Iris pigment epithelial cell (primary cell): ENCODE measurements around the gene TMEM135.
"Not testable (repeated sequence)": the region's sequence is repeated elsewhere in the genome, so short reads cannot be mapped to it uniquely, and the experiment has no call there.

Experiments
- DNase-seq: peaks from one replicate; pipeline ENCODE4 v3.0.0-alpha.2; 2011; ENCODE audit warnings: low read depth

TMEM135 gene

DNA sequence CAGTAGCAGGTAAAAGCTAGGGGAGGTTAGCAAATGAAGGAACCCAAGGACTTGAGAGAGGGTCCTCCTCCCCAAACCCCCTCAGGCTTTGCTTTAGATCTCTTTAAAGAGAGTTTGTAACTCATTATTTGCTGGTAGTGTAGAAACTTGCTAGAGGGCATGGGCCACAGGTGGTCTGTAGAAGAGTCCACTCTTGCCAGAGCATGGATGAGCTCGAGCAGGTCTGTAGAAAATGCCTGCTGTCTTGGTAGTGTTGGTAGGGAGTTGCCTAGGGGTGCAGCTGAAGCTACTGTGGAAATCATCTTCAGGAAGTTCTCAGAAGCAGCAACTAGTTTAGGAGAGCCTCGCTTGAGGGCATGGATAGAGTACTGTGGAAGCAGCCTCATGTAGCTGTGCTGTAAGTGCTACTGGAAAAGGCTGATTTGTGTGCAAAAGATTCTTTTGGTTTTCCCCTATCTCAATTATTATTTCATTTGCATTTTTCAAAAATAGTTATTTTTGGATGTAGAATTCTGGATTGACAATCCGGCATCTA lies 104.3 kb downstream of the TMEM135 start:
- DNase-seq, result no peak

DNA sequence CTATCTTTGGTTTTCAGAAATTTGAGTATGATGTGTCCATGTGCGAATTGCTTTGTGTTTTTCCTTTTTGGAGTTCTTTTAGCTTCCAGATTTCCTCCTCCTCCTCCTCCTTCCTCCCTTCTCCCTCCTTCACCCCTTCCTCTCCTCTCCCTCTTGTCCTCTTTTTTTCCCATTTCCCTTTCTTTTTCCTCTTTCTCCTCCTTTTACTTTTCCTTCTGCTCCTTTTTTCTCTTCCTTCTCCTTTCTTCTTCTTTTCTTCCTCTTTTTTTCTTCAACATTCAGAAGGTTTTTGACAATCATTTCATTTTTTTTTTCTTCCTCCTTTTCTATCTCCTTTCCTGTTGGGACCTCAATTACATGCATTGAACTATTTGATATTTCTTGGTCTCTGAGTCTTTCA lies 104.9 kb downstream of the TMEM135 start:
- no peak for DNase-seq

DNA sequence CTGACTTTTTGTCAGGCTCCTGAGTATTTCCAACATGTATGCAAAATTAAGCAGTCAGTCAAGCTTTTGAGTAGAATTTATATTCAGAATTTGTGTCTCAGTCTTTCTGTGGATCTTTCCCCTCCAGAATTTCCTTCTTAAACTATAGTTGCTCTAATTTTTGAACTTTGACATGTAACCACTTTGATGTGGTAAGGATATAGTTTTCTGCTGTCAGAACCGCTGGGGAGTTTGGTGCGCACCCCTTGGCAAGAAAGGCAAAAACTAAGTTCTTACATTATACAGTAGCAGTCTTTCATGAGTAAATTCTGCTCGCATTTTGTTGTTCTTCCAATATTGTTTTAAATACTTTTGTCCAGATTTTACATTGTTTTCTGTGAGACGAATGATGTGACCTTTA lies 105.9 kb downstream of the TMEM135 start:
- DNase-seq, result no peak

DNA sequence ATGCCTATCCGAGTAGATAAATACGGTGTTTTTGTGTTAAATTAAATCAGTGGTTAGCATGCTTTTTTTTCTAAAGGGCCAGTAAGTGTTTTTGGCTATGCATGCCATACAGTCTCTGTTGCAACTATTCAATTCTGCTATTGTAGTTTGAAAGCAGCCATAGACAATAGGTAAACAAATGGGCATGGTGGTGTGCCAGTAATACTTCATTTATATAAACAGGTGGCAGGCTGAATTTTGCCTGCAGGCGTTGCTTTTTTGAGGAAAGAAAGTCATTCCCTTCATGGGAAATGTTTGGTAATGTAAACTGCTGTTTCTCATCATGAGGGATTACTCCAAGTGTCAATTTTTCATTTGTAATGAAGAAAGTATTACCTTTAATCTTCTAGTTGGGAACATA lies 106.5 kb downstream of the TMEM135 start:
- DNase-seq, result no peak

DNA sequence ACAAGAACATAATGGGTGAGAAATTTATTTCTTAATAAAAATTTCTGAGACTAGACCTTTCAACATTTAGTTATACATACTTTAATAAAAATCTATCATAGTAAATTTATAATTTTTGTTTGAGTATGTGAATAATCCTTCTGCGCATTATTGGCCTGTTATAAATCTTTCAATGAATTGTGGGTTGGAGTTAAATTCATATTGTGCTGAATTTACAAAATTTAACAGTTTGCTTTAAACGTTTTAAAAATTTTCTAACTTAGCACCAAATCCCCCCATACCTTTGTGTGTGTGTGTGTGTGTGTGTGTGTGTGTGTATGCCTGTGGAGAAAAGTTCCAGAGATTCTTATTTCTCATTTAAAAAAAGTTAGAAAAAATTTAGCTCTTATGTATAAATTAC lies 111.0 kb downstream of the TMEM135 start:
- no peak for DNase-seq

DNA sequence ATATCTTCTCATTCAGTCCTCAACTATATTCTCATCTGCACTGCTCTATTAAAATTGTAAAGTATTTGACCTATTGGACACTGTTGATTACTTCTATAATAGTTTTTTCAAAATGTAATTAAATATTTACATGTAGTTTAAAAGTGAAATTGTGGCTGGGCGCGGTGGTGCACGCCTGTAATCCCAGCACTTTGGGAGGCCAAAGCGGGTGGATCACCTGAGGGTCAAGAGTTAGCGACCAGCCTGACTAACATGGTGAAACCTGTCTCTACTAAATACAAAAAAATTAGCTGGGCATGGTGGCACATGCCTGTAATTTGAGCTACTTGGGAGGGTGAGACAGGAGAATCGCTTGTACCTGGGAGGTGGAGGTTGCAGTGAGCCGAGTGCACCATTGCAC lies 112.0 kb downstream of the TMEM135 start:
- DNase-seq, result not testable (repeated sequence)

DNA sequence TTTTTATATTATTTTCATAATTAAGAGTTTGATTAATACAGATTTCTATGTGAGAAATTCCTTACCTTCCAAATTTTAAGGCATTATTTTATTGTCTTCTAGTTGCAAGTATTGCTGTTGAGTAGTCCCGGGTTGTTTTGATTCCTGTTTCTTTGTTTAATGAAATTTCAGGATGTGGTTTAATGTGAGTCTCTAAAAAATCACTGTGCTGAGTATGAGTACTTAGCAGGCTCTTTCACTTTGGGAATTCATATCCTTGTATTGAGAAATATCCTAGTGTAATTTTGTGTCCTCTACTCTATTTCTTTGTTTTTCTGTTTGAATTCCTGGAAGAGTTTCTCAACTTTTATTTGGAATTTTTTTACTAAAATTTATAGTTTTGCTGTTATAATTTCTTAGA lies 113.2 kb downstream of the TMEM135 start:
- DNase-seq, result peak; percentile 65

DNA sequence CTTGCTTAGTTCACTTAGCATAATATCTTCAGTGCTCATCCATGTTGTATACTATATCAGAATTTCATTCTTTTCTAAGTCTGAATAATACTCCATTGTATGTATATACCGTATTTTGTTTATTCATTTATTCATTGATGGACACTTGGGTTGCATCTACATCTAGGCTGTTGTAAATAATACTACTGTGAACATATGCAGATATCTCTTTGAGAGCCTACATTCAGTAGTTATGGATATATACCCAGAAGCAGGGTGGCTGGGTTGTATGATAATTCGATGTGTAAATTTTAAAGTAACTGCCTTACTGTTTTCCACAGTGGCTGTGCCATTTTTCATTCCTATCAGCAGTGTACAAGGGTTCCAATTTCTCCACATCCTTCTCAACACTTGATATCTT lies 116.5 kb downstream of the TMEM135 start:
- DNase-seq, result no peak

DNA sequence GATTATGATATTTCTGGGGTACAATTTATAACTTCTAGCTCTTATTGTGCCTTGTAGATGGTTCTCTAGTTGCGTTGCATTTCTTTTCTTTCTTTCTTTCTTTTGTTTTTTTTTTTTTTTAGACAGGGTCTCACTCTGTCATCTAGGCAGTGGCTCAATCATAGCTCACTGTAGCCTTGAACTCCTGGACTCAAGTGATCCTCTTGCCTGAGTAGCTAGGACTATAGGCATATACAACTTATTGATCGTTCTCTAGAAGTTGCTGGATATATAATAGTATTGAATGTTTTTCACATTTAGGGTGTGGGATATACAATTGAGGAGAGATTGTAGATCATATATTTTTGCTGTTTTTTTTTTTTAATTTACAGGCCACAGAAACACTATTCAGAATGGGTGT lies 119.2 kb downstream of the TMEM135 start:
- no peak for DNase-seq

DNA sequence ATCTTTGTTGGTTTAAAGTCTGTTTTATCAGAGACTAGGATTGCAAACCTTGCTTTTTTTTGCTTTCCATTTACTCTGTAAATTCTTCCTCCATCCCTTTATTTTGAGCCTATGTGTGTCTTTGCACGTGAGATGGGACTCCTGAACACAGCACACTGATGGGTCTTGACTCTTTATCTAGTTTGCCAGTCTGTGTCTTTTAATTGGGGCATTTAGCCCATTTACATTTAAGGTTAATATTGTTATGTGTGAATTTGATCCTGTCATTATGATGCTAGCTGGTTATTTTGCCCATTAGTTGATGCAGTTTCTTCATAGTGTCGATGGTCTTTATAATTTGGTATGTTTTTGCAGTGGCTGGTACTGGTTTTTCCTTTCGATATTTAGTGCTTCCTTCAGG lies 131.3 kb downstream of the TMEM135 start:
- not testable (repeated sequence) for DNase-seq

DNA sequence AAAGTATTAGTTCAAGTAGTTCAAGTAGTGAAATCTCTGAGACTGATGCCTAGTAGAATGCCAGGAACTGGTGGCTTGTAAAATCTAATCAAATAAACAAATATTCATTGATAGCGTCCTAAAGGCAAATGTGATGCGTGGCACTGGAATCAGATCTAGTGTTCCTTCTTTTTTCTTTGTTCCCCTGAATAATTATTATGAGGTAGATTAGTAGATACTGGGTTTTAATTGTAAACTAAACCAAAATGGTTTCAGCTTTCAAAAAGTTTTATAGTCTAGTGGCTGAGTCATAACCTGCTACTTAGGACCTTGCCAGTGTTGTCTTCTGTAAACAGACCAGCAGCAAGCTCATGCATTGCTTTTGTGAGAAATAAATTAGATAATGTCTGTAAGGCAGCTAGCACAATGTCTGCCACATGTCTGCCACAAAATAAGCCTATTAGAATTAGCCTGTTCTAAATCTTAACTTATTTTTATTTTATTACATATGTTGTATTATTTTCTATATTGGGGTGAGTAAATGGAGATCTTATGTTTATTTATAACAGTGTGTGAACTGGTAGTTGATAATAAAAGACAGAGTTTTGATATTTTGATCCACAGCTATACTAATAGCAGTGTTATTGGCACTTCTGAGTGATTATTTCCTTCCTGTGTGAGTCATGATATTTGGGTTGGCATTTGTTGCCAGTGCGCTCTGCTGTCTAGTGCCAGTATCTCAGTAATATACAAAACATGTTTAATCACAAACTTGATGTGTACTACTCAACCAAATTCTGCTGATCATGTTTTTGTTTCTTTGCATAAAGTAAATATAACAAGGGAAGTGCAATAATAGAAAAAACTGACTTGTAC lies 135.7 kb downstream of the TMEM135 start:
- peak; percentile 89 for DNase-seq

DNA sequence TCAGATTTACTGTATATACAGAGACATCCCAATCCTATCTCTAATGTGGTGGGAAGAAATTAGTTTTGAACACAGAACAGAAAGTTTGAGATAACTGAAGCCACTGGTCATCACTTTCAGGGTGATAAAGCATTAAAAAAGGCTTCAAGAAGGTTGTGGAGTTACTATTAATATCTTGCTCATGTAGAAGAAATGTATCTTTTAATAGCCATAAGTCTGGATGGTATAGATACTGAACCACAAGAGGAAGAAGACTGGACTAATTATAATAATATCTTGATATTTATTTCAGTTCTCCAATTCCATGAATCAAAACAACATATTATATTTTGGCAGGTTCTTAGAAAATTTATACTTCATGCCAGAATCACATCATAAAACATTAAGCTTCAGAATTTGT lies 137.1 kb downstream of the TMEM135 start:
- DNase-seq, result no peak

DNA sequence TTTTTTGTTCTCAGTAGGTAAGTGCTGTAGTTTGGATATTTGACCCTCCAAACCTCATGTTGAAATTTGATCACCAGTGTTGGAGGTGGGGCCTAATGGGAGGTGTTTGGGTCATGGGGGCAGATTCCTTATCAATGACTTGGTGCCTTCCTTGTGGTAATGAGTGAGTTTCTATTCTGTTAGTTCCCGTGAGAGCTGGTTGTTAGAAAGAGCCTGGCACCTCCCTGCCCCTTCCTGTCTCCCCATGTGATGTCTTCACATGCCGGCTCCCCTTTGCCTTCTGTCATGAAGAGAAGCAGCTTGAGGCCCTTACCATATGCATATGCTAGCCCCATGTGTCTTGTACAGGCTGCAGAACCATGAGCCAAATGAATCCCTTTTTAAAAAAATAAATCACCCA lies 138.3 kb downstream of the TMEM135 start:
- peak; percentile 28 for DNase-seq

DNA sequence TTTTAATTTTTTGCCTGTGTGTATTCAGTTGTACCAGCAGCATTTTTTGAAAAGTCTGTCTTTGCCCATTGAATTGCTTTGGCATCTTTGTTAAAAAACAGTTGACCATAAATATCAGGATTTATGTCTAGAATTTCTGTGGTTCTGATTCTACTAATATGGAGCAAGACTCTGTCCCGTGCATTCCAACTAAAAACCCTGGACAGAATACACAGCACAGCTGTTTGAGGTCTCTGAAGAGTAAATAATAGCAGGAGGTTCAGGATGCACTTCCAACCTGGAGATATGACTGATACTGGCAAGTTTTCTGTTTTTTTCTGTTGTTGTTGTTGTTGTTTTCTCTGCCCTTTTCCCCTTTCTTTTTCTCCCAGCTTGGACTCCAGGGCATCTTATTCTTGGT lies 141.9 kb downstream of the TMEM135 start:
- no peak for DNase-seq

DNA sequence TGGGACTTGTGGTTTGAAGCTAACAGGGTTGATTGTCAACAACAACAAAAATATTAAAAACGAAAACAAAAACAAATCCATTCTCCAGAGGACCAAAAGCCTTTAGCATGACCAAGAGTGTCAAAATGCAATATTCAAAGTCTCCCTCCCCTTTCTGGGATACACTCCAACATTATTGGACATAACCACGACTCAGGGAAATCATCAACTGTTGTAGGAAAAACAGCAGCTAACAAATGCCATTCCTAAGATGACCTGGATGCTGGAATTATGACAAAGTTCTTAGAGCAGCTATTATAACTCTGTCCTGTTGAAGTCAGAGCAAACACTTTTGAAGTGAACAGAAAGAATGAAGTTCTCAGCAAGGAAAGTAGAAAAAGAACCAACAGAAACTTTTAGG lies 143.0 kb downstream of the TMEM135 start:
- DNase-seq, result peak; percentile 42

DNA sequence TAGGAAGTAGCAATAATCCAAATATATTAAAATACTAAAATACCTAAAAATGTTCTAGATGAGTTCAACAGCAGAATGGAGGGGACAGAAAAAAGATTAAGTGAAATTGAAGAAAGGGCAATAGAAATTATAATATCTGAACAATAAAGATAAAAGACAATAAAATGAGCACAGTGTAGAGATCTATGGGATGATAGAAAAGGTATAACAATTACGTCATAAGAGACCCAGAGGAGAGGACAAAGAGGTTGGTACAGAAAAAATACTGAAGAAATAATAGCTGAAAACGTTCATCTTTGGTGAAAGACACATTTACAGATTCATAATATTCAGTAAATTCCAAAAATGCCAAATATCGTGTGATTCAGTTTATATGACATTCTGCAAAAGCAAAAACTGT lies 143.4 kb downstream of the TMEM135 start:
- DNase-seq, result no peak

DNA sequence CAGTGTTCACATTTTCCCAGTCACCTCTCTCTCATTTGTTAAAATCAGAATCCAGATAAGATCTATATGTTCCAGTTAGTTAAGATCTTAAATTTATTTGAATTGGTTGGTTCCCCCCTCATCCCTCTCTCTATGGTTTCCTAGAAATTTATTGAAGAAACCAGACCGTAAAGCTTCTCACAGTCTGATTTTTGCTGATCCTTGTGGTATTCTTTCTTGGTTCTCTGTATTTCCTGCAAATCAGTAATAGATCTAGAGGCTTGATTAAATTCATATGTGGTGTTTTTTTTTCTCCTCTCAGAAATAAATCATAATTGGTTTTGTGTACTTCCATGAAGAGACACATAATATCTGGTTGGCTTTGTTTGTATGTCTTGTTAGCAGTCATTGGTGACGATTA lies 147.5 kb downstream of the TMEM135 start:
- no peak for DNase-seq

DNA sequence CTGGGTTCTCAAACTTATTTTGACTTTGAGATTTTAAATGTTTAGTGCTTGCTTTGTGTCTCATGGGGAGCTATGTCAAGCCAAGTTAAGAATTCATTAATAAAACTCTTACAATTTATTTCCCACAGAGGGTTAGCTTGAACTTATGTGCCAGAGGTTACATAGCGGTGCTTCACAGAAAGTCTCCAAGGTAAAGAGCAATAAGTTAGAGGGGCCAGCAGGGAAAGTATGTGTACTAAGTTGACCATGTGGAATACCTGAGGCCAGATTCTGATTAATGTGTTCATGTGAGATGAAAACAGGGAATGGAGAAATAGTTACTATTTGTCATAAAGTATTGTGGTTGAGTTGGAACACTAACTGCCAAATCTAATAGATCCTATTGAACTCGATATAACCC lies 149.3 kb downstream of the TMEM135 start:
- no peak for DNase-seq

DNA sequence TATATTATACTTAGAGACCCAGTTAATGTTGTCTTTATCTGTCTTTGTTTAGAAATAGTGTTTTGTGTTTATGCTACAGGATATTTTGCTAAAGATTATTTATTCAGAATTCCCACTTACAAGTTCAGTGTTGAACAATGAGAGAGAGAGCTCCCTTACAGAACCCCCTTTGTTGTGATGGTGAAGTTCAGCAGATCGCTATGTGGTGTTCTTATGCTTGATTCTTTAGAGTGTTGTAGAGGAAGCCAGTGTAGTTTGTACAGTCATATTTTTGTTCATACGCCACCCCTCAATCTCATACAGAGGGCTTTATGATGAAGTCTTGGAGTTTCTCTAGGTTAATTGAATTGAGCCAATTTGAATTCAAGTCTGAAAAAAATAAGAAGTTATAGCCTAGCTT lies 150.2 kb downstream of the TMEM135 start:
- no peak for DNase-seq

DNA sequence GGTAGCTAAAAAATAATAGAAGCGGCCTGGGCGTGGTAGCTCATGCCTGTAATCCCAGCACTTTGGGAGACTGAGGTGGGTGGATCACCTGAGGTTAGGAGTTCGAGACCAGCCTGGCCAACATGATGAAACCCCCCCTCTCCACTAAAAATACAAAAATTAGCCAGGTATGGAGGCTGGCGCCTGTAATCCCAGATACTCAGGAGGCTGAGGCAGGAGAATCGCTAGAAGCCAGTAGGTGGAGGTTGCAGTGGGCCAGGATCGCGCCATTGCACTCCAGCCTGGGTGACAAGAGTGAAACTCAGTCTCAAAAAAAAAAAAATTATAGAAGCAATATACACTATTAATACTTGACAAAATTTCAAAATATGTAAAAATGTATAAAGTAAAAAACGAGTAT lies 150.7 kb downstream of the TMEM135 start:
- DNase-seq, result not testable (repeated sequence)

DNA sequence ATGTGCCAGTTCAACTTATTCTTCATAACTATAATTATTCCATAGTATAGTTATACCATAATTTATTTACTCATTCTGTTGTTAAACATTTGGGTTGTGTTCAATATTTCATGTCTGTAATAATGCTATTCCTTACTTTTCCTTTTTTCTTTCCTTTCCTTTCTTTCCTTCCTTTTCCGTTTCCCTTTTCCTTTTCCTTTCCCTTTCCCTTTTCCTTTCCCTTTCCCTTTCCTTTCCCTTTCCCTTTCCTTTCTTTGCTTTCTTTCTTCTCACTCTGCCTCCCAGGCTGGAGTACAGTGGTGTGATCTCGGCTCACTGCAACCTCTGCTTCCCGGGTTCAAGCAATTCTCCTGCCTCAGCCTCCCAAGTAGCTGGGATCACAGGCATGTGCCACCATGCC lies 151.2 kb downstream of the TMEM135 start:
- not testable (repeated sequence) for DNase-seq

DNA sequence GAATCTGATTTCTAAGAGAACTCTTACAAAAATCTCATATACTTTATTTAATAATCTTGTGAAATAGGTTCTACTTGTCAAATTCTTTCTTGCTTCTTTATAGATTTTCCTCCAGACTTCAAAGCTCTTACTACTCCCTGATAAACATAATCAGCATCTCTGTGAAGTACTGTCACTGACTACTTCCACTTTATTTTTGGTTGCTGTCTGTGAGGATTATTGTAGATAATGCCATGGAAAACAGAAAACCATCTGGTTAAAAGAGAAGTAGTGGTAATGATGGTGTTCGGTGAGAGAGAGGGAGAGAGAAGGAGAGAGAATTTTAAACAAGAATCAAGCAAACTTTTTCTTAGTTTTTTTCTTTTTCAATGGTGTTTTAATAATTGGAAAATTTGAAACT lies 152.3 kb downstream of the TMEM135 start:
- DNase-seq, result no peak

DNA sequence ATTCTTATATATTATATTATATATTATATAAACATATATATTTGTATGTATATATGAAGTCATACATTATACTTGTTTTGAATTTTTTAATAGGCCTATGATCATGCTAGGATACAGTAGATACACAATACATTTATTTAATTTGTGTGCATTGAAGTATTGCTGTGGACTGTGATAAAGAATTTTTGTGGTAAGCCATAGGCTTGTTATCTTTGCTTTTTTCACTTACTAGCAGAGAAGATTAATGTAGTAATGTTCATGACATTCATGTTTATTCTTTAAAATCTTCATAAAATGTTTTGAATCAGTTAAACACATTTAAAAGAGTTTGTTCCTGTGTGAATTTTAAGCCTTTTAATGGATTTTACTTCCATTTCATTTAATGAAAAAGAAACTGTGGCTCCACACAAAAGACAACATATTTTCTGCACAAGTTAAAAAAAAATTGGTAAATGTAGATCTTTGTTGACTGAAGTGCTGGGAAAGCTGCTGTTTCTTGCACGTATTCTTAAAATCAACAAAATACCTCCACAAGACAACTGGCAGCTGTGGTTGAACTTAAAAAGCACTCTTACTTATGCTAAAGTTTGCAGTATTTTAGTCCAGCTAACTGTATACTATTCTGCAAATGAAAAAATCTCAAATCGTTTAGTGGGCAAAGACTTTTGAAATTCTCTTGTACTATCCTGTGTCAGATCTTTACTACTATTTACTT lies 156.2 kb downstream of the TMEM135 start:
- no peak for DNase-seq
